DOHH2 (cell line): Measurements from ENCODE around the gene C4BPA.

Source experiments
- EZH2phosphoT487 ChIP-seq: fragments of 200-600 bp; sonication (generic); IDR thresholded peaks from 2 replicates; pipeline ENCODE4 v1.6.1; 2017; ENCODE audit warnings: borderline replicate concordance, mild to moderate bottlenecking, antibody characterized with exemption, low read length, moderate library complexity, mixed read lengths
- TF ChIP-seq, protein P1 (sequence below): fragments of 200-600 bp; sonication (generic); IDR thresholded peaks from one replicate; pipeline ENCODE4 v1.5.1; 2014; ENCODE audit warnings: antibody characterized with exemption, mild to moderate bottlenecking, low read depth, low read length; ENCODE audit not compliant: poor library complexity, severe bottlenecking

- TF ChIP-seq, protein P1, sequence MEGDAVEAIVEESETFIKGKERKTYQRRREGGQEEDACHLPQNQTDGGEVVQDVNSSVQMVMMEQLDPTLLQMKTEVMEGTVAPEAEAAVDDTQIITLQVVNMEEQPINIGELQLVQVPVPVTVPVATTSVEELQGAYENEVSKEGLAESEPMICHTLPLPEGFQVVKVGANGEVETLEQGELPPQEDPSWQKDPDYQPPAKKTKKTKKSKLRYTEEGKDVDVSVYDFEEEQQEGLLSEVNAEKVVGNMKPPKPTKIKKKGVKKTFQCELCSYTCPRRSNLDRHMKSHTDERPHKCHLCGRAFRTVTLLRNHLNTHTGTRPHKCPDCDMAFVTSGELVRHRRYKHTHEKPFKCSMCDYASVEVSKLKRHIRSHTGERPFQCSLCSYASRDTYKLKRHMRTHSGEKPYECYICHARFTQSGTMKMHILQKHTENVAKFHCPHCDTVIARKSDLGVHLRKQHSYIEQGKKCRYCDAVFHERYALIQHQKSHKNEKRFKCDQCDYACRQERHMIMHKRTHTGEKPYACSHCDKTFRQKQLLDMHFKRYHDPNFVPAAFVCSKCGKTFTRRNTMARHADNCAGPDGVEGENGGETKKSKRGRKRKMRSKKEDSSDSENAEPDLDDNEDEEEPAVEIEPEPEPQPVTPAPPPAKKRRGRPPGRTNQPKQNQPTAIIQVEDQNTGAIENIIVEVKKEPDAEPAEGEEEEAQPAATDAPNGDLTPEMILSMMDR = no peak
- TF ChIP-seq EZH2phosphoT487 = no peak
These were observed 44.9 kb upstream of the C4BPA start for GRCh38 chr1:207058878-207059867.
